Panc1 (cell line): Measurements from ENCODE around the gene OIP5.

Experiments
- CTCF ChIP-seq: fragments of 450-650 bp; IDR thresholded peaks from 2 replicates; pipeline ENCODE4 v1.5.1; 2017; ENCODE audit warnings: mild to moderate bottlenecking
- POLR2AphosphoS5 ChIP-seq: IDR thresholded peaks from 2 replicates; pipeline ENCODE4 v1.6.1; 2012; ENCODE audit warnings: mild to moderate bottlenecking, low read depth, low read length, moderate library complexity

GRCh38 chr15:41334293-41335120 lies 2.1 kb upstream of the OIP5 start:
- TF ChIP-seq CTCF (no peak), POLR2AphosphoS5 (no peak)
